Neural progenitor cell (in vitro differentiated cells): ENCODE results near the gene WASHC2A.
"Not testable (repeated sequence)": the region's sequence is repeated elsewhere in the genome, so short reads cannot be mapped to it uniquely, and the experiment has no call there.

Source experiments
- EZH2 ChIP-seq: fragments of 200-600 bp; sonication (generic); IDR thresholded peaks from 2 replicates; pipeline ENCODE4 v1.6.1; 2017; ENCODE audit warnings: antibody characterized with exemption, mild to moderate bottlenecking, moderate library complexity
- TF ChIP-seq, protein P1 (sequence below): fragments of 200-600 bp; sonication (generic); IDR thresholded peaks from 2 replicates; pipeline ENCODE4 v1.5.1; 2017; ENCODE audit warnings: antibody characterized with exemption, mild to moderate bottlenecking

DNA sequence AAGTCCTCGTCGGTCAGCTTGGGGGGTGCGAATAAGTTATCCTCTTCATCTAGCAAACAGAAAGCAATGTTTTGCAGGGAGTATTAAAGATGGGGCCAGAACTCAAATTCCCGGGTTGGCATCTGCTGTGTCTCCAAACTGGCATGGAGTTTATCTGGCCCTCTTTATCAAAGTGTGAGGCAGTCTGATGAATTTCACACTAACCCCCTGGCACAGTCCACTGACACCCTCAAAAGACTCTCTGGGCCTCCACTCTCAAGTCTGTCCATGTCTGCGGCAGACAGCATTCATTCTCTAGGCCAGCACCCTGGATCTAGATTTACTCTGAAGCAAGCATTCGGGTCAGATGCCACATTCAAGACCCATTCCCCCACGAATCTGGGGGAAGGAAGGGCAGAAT lies 6.2 kb upstream of the WASHC2A start:
- TF ChIP-seq, protein P1, sequence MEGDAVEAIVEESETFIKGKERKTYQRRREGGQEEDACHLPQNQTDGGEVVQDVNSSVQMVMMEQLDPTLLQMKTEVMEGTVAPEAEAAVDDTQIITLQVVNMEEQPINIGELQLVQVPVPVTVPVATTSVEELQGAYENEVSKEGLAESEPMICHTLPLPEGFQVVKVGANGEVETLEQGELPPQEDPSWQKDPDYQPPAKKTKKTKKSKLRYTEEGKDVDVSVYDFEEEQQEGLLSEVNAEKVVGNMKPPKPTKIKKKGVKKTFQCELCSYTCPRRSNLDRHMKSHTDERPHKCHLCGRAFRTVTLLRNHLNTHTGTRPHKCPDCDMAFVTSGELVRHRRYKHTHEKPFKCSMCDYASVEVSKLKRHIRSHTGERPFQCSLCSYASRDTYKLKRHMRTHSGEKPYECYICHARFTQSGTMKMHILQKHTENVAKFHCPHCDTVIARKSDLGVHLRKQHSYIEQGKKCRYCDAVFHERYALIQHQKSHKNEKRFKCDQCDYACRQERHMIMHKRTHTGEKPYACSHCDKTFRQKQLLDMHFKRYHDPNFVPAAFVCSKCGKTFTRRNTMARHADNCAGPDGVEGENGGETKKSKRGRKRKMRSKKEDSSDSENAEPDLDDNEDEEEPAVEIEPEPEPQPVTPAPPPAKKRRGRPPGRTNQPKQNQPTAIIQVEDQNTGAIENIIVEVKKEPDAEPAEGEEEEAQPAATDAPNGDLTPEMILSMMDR: not testable (repeated sequence)
- TF ChIP-seq EZH2: not testable (repeated sequence)
